GM12873 (cell line): Measurements from ENCODE around the gene AP3B2.

Source experiments
- CTCF ChIP-seq: IDR thresholded peaks from 2 replicates; pipeline ENCODE4 v1.5.1; 2012; ENCODE audit warnings: low read depth, mild to moderate bottlenecking, moderate library complexity, low read length, control low read depth; ENCODE audit not compliant: insufficient read depth; ENCODE audit errors: missing control alignments

The AP3B2 gene

GRCh38 chr15:82709421-82710207 lies at the start of gene AP3B2:
Gene AP3B2 (minus strand): TSS chr15:82709875. CDS start chr15:82709706, 169 bp downstream.
- no peak for TF ChIP-seq CTCF

GRCh38 chr15:82751308-82751707 lies 41.6 kb upstream of the AP3B2 start:
- TF ChIP-seq CTCF, result no peak

GRCh38 chr15:82750831-82751180 lies 41.1 kb upstream of the AP3B2 start:
- TF ChIP-seq CTCF, result peak; percentile 10

- no peak for TF ChIP-seq CTCF
Measured at GRCh38 chr15:82749951-82750830, 40.5 kb upstream of the AP3B2 start.

- no peak for TF ChIP-seq CTCF
Measured at GRCh38 chr15:82748315-82748714, 38.6 kb upstream of the AP3B2 start.

GRCh38 chr15:82743810-82744209 lies 34.1 kb upstream of the AP3B2 start:
- TF ChIP-seq CTCF, result no peak

- no peak for TF ChIP-seq CTCF
Measured at GRCh38 chr15:82742134-82742533, 32.5 kb upstream of the AP3B2 start.
